GM18861 (cell line): ENCODE data around the gene PARP12.

Experiments used
- ATAC-seq: cut with Tn5 transposase; IDR thresholded peaks from one replicate; pipeline ENCODE4 v1.9.1; 2021; ENCODE audit not compliant: unreplicated experiment

Gene PARP12

GRCh38 chr7:140036224-140036962, 26.4 kb downstream of the PARP12 start:
- no peak for ATAC-seq

GRCh38 chr7:140035400-140036223, 27.1 kb downstream of the PARP12 start:
- ATAC-seq: no peak

- ATAC-seq: no peak
These were observed 28.3 kb downstream of the PARP12 start for GRCh38 chr7:140034421-140034820.

GRCh38 chr7:140033779-140034363, 28.9 kb downstream of the PARP12 start:
- no peak for ATAC-seq

GRCh38 chr7:140033036-140033435, 29.7 kb downstream of the PARP12 start:
- no peak for ATAC-seq

- ATAC-seq: no peak
These were observed 31.4 kb downstream of the PARP12 start for GRCh38 chr7:140031364-140031763.

GRCh38 chr7:140029072-140029471, 33.7 kb downstream of the PARP12 start:
- no peak for ATAC-seq

GRCh38 chr7:140028311-140028710, 34.4 kb downstream of the PARP12 start:
- no peak for ATAC-seq

GRCh38 chr7:140027858-140028257, 34.9 kb downstream of the PARP12 start:
- no peak for ATAC-seq

- ATAC-seq: no peak
These were observed 35.8 kb downstream of the PARP12 start for GRCh38 chr7:140026935-140027334.

GRCh38 chr7:140025814-140026433, 36.8 kb downstream of the PARP12 start:
- no peak for ATAC-seq

GRCh38 chr7:140025241-140025640, 37.5 kb downstream of the PARP12 start:
- ATAC-seq: no peak

GRCh38 chr7:140024585-140024984, 38.2 kb downstream of the PARP12 start:
- no peak for ATAC-seq

- ATAC-seq: no peak
These were observed 39.0 kb downstream of the PARP12 start for GRCh38 chr7:140023728-140024127.

- no peak for ATAC-seq
These were observed 40.1 kb downstream of the PARP12 start for GRCh38 chr7:140022582-140023211.

- no peak for ATAC-seq
These were observed 41.1 kb downstream of the PARP12 start for GRCh38 chr7:140021603-140022002.

- no peak for ATAC-seq
These were observed 43.1 kb downstream of the PARP12 start for GRCh38 chr7:140019606-140020005.

GRCh38 chr7:140019172-140019571, 43.6 kb downstream of the PARP12 start:
- no peak for ATAC-seq

- ATAC-seq: no peak
These were observed 44.4 kb downstream of the PARP12 start for GRCh38 chr7:140018125-140019043.

GRCh38 chr7:140017543-140017942, 45.2 kb downstream of the PARP12 start:
- no peak for ATAC-seq
